MM.1S (cell line): Measurements from ENCODE around the gene CRIP2.

ENCODE experiments used
- DNase-seq: peaks from one replicate; pipeline ENCODE4 v3.0.0-alpha.2; 2015
- H2AFZ ChIP-seq: fragments of 300-600 bp; sonication (generic); 2 replicates; pipeline ENCODE4 v1.6.0; 2016; ENCODE audit warnings: antibody characterized with exemption, low read length
- H3F3A ChIP-seq: fragments of 300-600 bp; sonication (generic); 2 replicates; pipeline ENCODE4 v1.6.1; 2016; ENCODE audit warnings: mild to moderate bottlenecking, antibody characterized with exemption, low read length, moderate library complexity, mixed read lengths; ENCODE audit not compliant: insufficient read depth
- H3K27ac ChIP-seq: fragments of 300-600 bp; sonication (generic); 2 replicates; pipeline ENCODE4 v1.5.1; 2016; ENCODE audit warnings: mild to moderate bottlenecking, low read length
- H3K27me3 ChIP-seq: fragments of 300-600 bp; sonication (generic); replicated peaks from 2 replicates; pipeline ENCODE4 v1.6.0; 2016; ENCODE audit warnings: low read length; ENCODE audit not compliant: insufficient read depth
- H3K36me3 ChIP-seq: fragments of 300-600 bp; sonication (generic); replicated peaks from 2 replicates; pipeline ENCODE4 v1.6.1; 2016; ENCODE audit warnings: mild to moderate bottlenecking, low read length, mixed read lengths; ENCODE audit not compliant: insufficient read depth
- H3K4me1 ChIP-seq: fragments of 300-600 bp; sonication (generic); 2 replicates; pipeline ENCODE4 v1.6.1; 2016; ENCODE audit warnings: low read length, mixed read lengths
- H3K4me2 ChIP-seq: fragments of 300-600 bp; sonication (generic); 2 replicates; pipeline ENCODE4 v1.6.0; 2016; ENCODE audit warnings: low read depth, low read length
- H3K4me3 ChIP-seq: fragments of 300-600 bp; sonication (generic); 2 replicates; pipeline ENCODE4 v1.5.1; 2016; ENCODE audit warnings: low read length, mixed read lengths
- H3K79me2 ChIP-seq: fragments of 300-600 bp; sonication (generic); 2 replicates; pipeline ENCODE4 v1.6.1; 2016; ENCODE audit warnings: mixed run types, low read length, mixed read lengths
- H3K9ac ChIP-seq: fragments of 300-600 bp; sonication (generic); 2 replicates; pipeline ENCODE4 v1.6.1; 2016; ENCODE audit warnings: low read length, mixed read lengths
- H3K9me2 ChIP-seq: fragments of 300-600 bp; sonication (generic); replicated peaks from 2 replicates; pipeline ENCODE4 v1.6.1; 2016; ENCODE audit warnings: mild to moderate bottlenecking, low read length, mixed read lengths; ENCODE audit not compliant: insufficient read depth
- H3K9me3 ChIP-seq: fragments of 300-600 bp; sonication (generic); replicated peaks from 2 replicates; pipeline ENCODE4 v1.6.1; 2016; ENCODE audit warnings: mild to moderate bottlenecking, low read length, mixed read lengths; ENCODE audit not compliant: insufficient read depth
- H4K20me1 ChIP-seq: fragments of 300-600 bp; sonication (generic); 2 replicates; pipeline ENCODE4 v1.6.1; 2016; ENCODE audit warnings: mild to moderate bottlenecking, low read length, moderate library complexity, mixed read lengths; ENCODE audit not compliant: insufficient read depth
- CTCF ChIP-seq: fragments of 300-600 bp; sonication (generic); IDR thresholded peaks from 2 replicates; pipeline ENCODE4 v1.5.1; 2016; ENCODE audit warnings: antibody characterized with exemption, low read length, mixed read lengths
- EZH2 ChIP-seq: fragments of 300-600 bp; sonication (generic); optimal IDR thresholded peaks from 2 replicates; pipeline ENCODE3; 2017; ENCODE audit warnings: low read depth, mild to moderate bottlenecking, antibody characterized with exemption, low read length, mixed read lengths
- EZH2phosphoT487 ChIP-seq: fragments of 300-600 bp; sonication (generic); IDR thresholded peaks from 2 replicates; pipeline ENCODE4 v1.6.1; 2018; ENCODE audit warnings: antibody characterized with exemption, low read length

Gene CRIP2

GRCh38 chr14:105503296-105503640, 28.6 kb downstream of the CRIP2 start:
- Histone ChIP-seq H3F3A (no peaks in the 10 kb centered on the region), H4K20me1 (no peaks in the 10 kb centered on the region), H3K4me3 (no peak overlapping the region), H3K27ac (no peak overlapping the region), H3K79me2 (no peaks in the 10 kb centered on the region), H3K36me3 (no peaks in the 10 kb centered on the region), H3K9me2 (no peaks in the 10 kb centered on the region), H3K4me1 (no peaks in the 10 kb centered on the region), H3K9me3 (no peaks in the 10 kb centered on the region), H3K9ac (no peak overlapping the region), H3K27me3 (peaks cover 45% of the 10 kb centered on the region), H3K4me2 (no peak overlapping the region), H2AFZ (no peak overlapping the region)
- TF ChIP-seq CTCF (no peak), EZH2 (no peak), EZH2phosphoT487 (no peak)
- no peak for DNase-seq

- Histone ChIP-seq H3K4me3 (no peak overlapping the region), H2AFZ (no peak overlapping the region), H3K4me1 (no peaks in the 10 kb centered on the region), H3F3A (no peaks in the 10 kb centered on the region), H3K27me3 (peaks cover 53% of the 10 kb centered on the region), H3K4me2 (no peak overlapping the region), H3K36me3 (no peaks in the 10 kb centered on the region), H4K20me1 (no peaks in the 10 kb centered on the region), H3K79me2 (no peaks in the 10 kb centered on the region), H3K9ac (no peak overlapping the region), H3K27ac (no peak overlapping the region), H3K9me2 (no peaks in the 10 kb centered on the region), H3K9me3 (no peaks in the 10 kb centered on the region)
- DNase-seq, result no peak
- TF ChIP-seq EZH2 (no peak), EZH2phosphoT487 (no peak), CTCF (no peak)
Observed at GRCh38 chr14:105503935-105504692, 29.5 kb downstream of the CRIP2 start.

GRCh38 chr14:105505101-105505500, 30.5 kb downstream of the CRIP2 start:
- Histone ChIP-seq H3K4me1 (no peaks in the 10 kb centered on the region), H3K27me3 (peaks cover 60% of the 10 kb centered on the region), H3K27ac (no peak overlapping the region), H3K36me3 (no peaks in the 10 kb centered on the region), H3K79me2 (no peaks in the 10 kb centered on the region), H3K9ac (no peak overlapping the region), H3K4me3 (no peak overlapping the region), H4K20me1 (no peaks in the 10 kb centered on the region), H3F3A (no peaks in the 10 kb centered on the region), H3K9me2 (no peaks in the 10 kb centered on the region), H3K9me3 (no peaks in the 10 kb centered on the region), H3K4me2 (no peak overlapping the region), H2AFZ (no peak overlapping the region)
- DNase-seq, result no peak
- no peak for TF ChIP-seq CTCF
- TF ChIP-seq EZH2, result no peak
- TF ChIP-seq EZH2phosphoT487, result no peak
